GM23248 (cell line): ENCODE measurements around the gene N4BP2.

Experiments used
- EZH2 ChIP-seq: fragments of 200-600 bp; sonication (generic); IDR thresholded peaks from 2 replicates; pipeline ENCODE4 v1.6.1; 2018; ENCODE audit warnings: antibody characterized with exemption, mild to moderate bottlenecking; ENCODE audit not compliant: insufficient read depth, poor library complexity, severe bottlenecking
- EZH2phosphoT487 ChIP-seq: fragments of 200-600 bp; sonication (generic); IDR thresholded peaks from 2 replicates; pipeline ENCODE4 v1.6.1; 2018; ENCODE audit warnings: antibody characterized with exemption, moderate library complexity, mild to moderate bottlenecking, low read depth; ENCODE audit not compliant: insufficient read depth

DNA sequence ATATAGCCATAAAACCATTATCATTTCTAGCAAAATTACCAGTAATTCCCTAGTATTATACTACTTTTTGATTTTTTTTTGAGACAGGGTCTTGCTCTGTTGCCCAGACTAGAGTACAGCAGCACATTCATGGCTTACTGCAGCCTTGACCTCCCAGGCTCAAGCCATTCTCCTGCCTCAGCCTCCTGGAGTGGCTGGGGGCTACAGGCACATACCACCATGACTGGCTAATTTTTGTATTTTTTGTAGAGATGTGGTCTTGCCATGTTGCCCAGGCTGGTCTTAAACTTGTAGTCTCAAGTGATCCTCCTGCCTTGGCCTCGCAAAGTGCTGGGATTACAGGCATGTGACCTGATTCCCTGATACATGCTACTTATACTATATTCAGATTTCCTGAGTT lies 13.7 kb downstream of the N4BP2 start:
- TF ChIP-seq EZH2phosphoT487 (no peak), EZH2 (no peak)
